GM21528 (cell line): Measurements from ENCODE around the gene ULK1.
"Not testable (repeated sequence)": the region's sequence is repeated elsewhere in the genome, so short reads cannot be mapped to it uniquely, and the experiment has no call there.

ENCODE experiments used
- ATAC-seq: cut with Tn5 transposase; IDR thresholded peaks from one replicate; pipeline ENCODE4 v1.9.1; 2021; ENCODE audit warnings: mild to moderate bottlenecking, moderate library complexity; ENCODE audit not compliant: unreplicated experiment, low FRiP score

ULK1 gene

DNA sequence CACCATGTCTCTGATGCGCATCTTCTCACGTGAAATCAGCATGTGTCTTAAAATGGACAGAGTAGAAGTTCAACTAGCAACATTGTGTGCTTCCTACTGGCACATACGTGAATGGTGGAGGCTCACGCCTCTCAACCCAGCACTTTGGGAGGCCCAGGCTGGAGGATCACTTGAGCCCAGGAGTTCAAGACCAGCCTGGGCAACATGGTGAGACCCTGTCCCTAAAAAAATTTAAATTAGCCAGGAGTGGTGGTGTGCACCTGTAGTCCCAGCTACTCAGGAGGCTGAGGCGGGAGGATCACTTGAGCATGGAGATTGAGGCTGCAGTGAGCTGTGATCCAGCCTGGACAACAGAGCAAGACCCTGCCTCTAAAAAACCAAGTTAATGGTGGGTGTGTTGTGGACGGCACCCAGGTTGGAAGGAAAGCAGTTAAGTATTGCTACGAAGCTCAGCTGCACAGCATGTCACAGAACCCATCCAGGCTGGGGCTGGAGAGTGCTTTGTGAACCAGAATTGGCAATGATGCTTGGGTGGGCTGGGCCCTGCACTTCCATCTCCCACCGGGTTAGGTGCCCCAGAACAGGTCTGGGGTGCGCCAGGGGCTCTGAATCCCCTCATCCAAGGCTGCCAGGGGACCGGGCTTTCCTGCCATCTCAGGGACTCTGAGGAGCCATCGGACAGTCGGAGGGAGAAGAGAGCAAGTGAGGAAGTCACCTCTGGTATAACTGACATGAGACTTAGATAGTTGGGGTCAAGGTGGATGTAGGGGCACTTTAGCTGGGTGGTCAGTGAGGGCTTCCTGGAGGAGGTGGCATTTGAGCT, 33.0 kb upstream of the ULK1 start:
- ATAC-seq: no peak

GRCh38 chr12:131862084-131862441, 32.4 kb upstream of the ULK1 start:
- no peak for ATAC-seq

GRCh38 chr12:131862600-131862993, 31.8 kb upstream of the ULK1 start:
- no peak for ATAC-seq

GRCh38 chr12:131862994-131863710, 31.3 kb upstream of the ULK1 start:
- no peak for ATAC-seq

DNA sequence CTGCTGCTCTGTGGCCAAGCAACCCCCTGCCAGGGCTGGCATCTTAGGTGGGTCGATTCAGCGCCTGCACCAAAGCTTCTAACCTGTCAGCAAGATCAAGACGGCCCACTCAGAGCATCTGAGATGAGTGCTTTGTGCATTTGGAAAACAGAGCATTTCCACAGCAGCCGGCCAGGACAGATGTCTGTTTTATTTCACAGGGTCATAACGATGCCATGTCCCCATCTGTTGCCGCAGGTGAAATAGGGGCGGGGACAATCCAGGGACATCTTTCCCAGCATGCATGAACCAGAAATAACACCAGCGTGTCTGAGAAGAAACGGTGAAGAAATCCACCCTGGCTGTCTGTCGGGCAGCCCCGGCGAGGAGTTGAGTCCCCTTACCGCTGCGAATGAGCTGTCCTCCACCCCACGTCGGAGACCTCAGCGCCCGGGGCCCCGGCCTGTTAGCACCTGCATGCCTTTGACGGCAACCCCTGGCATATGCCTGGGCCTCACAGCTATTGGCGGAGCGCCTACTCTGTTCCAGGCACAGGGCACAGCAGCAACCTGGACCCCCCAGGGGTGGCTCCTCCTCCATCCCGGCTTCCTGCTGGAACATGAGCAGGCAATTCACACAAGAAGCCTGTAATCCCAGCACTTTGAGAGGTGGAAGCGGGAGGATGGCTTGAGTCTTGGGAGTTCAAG, 30.6 kb upstream of the ULK1 start:
- no peak for ATAC-seq

GRCh38 chr12:131864469-131864868, 30.0 kb upstream of the ULK1 start:
- no peak for ATAC-seq

DNA sequence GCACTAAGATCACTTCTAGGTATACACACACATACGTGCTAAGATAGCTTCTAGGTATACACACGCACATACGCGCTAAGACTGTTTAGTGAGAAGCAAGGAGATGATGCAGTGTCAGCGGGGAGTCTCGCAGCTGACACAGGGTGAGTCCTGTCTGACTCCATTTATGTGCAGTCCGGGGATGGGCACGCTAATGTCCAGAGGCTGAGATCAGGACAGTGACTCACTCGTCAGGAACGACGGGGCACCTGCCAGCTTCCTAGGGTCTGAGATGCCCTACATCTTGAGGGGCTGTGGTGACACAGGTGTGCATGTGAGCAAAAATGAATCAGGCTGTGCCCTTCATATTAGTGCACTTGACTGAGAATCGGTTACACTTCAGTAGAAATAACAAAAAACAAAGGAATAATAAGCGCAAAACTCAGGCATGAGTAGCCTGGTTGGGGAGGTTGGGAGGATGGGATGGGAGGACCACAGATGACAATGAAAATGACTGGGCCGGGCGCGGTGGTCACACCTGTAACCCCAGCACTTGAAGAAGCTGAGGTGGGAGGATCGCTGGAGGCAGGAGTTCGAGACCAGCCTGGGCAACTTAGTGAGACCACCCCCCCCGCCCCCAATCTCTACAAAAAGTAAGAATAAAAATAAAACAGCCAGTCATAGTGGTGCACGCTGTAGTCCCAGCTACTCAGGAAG, 29.1 kb upstream of the ULK1 start:
- no peak for ATAC-seq

DNA sequence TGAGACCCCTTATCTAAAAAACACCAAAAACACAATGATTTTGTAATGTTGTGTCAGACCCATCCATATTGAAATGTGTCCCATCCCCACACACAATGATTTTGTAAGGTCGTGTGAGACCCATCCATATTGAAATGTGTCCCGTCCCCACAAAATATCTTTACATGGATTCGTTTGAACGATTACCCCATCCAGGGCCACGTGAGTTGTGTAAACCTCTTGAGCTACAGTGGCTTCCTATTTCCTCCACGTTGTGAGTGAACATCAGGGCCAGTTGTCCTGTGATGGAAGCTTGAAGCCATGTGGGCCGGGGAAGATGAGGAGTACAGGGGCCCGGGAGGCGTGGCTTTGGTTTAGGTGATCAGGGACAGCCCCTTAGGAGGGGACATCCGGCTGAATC, 27.0 kb upstream of the ULK1 start:
- no peak for ATAC-seq

DNA sequence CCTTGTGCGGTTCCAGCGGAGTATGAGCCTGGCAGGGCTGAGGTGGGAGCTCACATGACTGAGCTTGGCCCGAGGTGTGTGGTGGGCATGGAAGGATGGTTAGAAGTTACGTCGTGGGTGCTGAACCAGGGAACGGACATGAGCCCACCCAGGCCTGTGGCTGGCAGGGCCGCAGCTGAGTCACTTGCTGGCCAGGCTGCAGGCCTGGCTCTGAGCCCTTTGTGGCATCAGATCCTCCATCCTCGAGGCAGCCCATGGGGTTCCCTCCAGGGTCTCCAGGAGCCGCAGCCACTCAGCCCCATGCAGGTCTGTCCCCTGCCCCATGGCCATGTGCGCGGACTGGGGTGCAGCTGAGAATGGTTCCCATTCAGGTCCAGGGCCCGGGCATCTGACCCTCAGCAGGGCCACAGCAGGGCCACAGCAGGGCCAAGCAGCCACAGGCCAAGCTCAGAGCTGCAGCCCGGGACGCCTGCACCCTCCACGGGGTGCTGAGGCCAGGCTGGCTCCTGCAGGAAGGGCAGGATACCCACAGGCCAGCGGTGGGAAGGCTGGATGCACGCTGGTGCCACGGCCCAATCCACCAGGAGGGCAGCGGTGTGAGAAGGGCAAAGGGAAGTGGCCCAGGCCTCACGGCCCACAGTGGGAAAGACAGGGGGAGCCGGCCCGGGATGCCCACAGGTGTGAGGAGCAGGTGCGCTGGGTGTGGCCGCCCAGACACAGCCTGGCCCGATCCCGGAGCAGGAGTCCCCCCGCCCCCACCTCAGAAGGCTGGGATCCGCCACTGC, 26.3 kb upstream of the ULK1 start:
- no peak for ATAC-seq

DNA sequence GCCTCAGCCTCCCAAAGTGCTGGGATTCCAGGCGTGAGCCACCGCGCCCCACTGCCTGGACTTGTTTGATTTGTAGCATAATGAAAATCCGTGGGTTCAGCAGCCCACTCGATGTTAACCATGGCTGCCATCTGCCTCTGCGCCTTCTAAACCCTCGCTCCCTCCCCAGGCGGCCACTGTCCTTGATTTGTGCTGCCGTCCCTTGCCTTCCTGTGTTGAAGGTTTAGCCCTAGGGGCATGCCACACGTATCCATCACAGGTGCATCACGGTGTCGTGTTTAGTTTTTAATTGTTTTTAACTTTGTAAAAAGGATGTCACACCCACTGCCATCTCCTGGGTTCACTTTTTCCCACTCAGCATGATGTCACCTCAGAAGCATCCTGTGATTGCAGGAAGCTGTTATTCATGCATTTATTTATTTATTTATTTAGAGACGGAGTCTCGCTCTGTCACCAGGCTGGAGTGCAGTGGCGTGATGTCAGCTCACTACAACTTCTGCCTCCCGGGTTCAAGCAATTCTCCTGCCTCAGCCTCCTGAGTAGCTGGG, 24.5 kb upstream of the ULK1 start:
- no peak for ATAC-seq

- ATAC-seq: no peak
Observed at GRCh38 chr12:131871677-131872076, 22.7 kb upstream of the ULK1 start.

- ATAC-seq: no peak
Observed at GRCh38 chr12:131872154-131873051, 22.0 kb upstream of the ULK1 start.

GRCh38 chr12:131873293-131873692, 21.1 kb upstream of the ULK1 start:
- no peak for ATAC-seq

GRCh38 chr12:131874972-131875371, 19.4 kb upstream of the ULK1 start:
- not testable (repeated sequence) for ATAC-seq

GRCh38 chr12:131877216-131877615, 17.2 kb upstream of the ULK1 start:
- ATAC-seq: not testable (repeated sequence)

- ATAC-seq: not testable (repeated sequence)
Observed at GRCh38 chr12:131878436-131878835, 16.0 kb upstream of the ULK1 start.

DNA sequence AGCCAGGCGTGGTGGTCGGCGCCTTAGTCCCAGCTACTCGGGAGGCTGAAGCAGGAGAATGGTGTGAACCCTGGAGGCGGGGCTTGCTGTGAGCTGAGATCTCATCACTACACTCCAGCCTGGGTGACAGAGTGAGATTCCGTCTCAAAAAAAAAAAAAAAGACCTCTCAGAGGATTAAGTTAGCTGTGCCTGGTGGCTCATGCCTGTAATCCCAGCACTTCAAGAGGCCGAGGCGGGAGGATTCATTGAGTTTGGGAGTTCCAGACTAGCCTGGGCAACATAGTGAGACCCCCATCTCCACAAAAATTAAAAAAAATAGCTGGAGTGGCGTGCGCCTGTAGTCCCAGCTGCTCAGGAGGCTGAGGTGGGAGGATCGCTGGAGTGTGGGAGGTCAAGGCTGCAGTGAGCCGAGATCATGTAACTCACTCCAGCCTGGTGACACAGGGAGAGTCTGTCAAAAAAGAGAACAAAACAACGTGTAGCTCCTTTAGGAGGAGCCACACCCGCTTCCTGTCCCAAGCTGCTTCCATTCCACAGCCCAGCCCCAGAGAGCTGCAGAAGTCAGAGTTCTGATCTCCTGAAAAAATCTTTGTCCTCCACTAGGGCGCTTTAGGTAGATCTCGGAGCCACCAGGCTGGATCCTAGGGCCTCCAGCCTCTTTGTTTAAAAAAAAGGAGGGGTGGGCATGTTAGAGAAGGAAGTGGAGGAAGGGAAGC, 11.5 kb upstream of the ULK1 start:
- ATAC-seq: no peak

GRCh38 chr12:131883521-131883900, 10.9 kb upstream of the ULK1 start:
- no peak for ATAC-seq
